ENCODE measurements around the gene KSR1. TPM values are rescaled to one million over a fixed set of nuclear protein-coding genes. Genes with fewer than 3 reads are reported as not detected.

Gene KSR1
- total and polyA plus RNA-seq, 9 of the 15 experiments (the other 6 are each of a cell fraction or from before 2014, with no cell fraction given), result 1.4 to 51.7 (median 18.4) TPM

- TF ChIP-seq NR0B1 (IDR thresholded peaks at IDR 0.05; ENCODE audit: partially characterized antibody), result no peak
- TF ChIP-seq ZEB2 (IDR thresholded peaks at IDR 0.05), result no peak
- peak; percentile 22 for TF ChIP-seq CCNT2 (IDR thresholded peaks at IDR 0.05; ENCODE audit: borderline replicate concordance, extremely low read depth, insufficient read length, low read depth, low read length)
- TF ChIP-seq HIVEP1 (CRISPR knock-in tag; IDR thresholded peaks at IDR 0.05), result no peak
- 0 out of 2 replicates have a peak, but pooled peaks have one; percentile 12 for TF ChIP-seq USF1 (CRISPR knock-in tag; IDR thresholded peaks at IDR 0.05)
- no peak for TF ChIP-seq ZBTB5 (IDR thresholded peaks at IDR 0.05)
- TF ChIP-seq ZNF668 (CRISPR knock-in tag; IDR thresholded peaks at IDR 0.05), result peak; percentile 33; the same call in 1 of the 2 replicates
- TF ChIP-seq ELF4 (CRISPR knock-in tag; IDR thresholded peaks at IDR 0.05), result no peak
- no peak for TF ChIP-seq JUND (IDR thresholded peaks at IDR 0.05; ENCODE audit: borderline replicate concordance, low read depth, low read length)
- TF ChIP-seq JUND (tag; IDR thresholded peaks at IDR 0.05; ENCODE audit: borderline replicate concordance, low read depth, low read length), result peak; percentile 4; the same call in 1 of the 3 replicates
- no peak for TF ChIP-seq ARID3A (IDR thresholded peaks at IDR 0.05; ENCODE audit: borderline replicate concordance, low read depth, low read length)
- no peak for TF ChIP-seq MXI1 (IDR thresholded peaks at IDR 0.05; ENCODE audit: low read depth, low read length)
- no peak for TF ChIP-seq ZBTB26 (CRISPR knock-in tag; IDR thresholded peaks at IDR 0.05)
- TF ChIP-seq NCOA2 (IDR thresholded peaks at IDR 0.05; ENCODE audit: partially characterized antibody in 2 of 2), result no peak
- TF ChIP-seq YY1 (IDR thresholded peaks at IDR 0.05; ENCODE audit: borderline replicate concordance in 1 of 3, control insufficient read depth in 1 of 3, extremely low read depth in 1 of 3, insufficient read depth in 3 of 3, insufficient read length in 1 of 3, insufficient replicate concordance in 2 of 3, low read depth in 1 of 3, low read length in 2 of 3), result no peak
- TF ChIP-seq ZNF165 (CRISPR knock-in tag; IDR thresholded peaks at IDR 0.05; ENCODE audit: borderline replicate concordance), result peak; percentile 35; the same call in 1 of the 2 replicates
- no peak for TF ChIP-seq NCOR1 (IDR thresholded peaks at IDR 0.05)
- TF ChIP-seq RBM15 (IDR thresholded peaks at IDR 0.05; ENCODE audit: insufficient read depth, low read length), result no peak
- no peak for TF ChIP-seq ILK (tag; IDR thresholded peaks at IDR 0.05; ENCODE audit: borderline replicate concordance, low read depth)
- no peak for TF ChIP-seq SMAD3 (CRISPR knock-in tag; conservative IDR thresholded peaks at IDR 0.05)
Observed at GRCh38 chr17:27577121-27577761, 121.0 kb downstream of the KSR1 start (continued).
